Activated T-cell treated with anti-CD3 and anti-CD28 coated beads, Interleukin-2, amount 50 U/mL, for 72 hours (primary cell): ENCODE data around the gene EFNA5. TPM values are rescaled to one million over a fixed set of nuclear protein-coding genes. Genes with fewer than 3 reads are reported as not detected.
"Not testable (repeated sequence)": the region's sequence is repeated elsewhere in the genome, so short reads cannot be mapped to it uniquely, and the experiment has no call there.

Experiments used
- ATAC-seq, 2 donors: fragments of 150-1000 bp; cut with Tn5 transposase; replicated peaks in 1 of 2; 2 replicates each; pipeline ENCODE4 v1.10.0; 2021; ENCODE audit warnings: moderate library complexity in 2 of 2, mild to moderate bottlenecking in 1 of 2
- DNase-seq, 2 donors: peaks; one replicate each; pipeline ENCODE4 v3.0.0; 2021 to 2022; ENCODE audit warnings: mixed read lengths in 1 of 2
- H3K27ac Mint-ChIP-seq: one replicate; pipeline ENCODE4 v1.8.0; 2022; ENCODE audit warnings: mild to moderate bottlenecking, moderate library complexity, mixed read lengths
- H3K27me3 Mint-ChIP-seq: one replicate; pipeline ENCODE4 v1.8.0; 2022; ENCODE audit warnings: low read depth, mixed read lengths
- H3K36me3 Mint-ChIP-seq, 2 donors: one replicate each; pipeline ENCODE4 v1.8.0; 2022; ENCODE audit warnings: mixed read lengths in 2 of 2, mild to moderate bottlenecking in 1 of 2; ENCODE audit not compliant: insufficient read depth in 2 of 2
- H3K4me1 Mint-ChIP-seq: one replicate; pipeline ENCODE4 v1.8.0; 2022; ENCODE audit warnings: low read depth, mixed read lengths
- H3K4me3 Mint-ChIP-seq, 2 donors: one replicate each; pipeline ENCODE4 v1.8.0; 2022; ENCODE audit warnings: mild to moderate bottlenecking in 2 of 2, mixed read lengths in 2 of 2, moderate library complexity in 2 of 2
- H3K9me3 Mint-ChIP-seq, 2 donors: one replicate each; pipeline ENCODE4 v1.8.0; 2022; ENCODE audit warnings: mixed read lengths in 2 of 2
- total RNA-seq, 2 donors: library from RNA; stranded (reverse); gene quantifications; one replicate each; pipeline ENCODE4 v1.2.3, GENCODE V29; 2022

Gene EFNA5
- total RNA-seq, 2 donors from 2014 or later, result 0.35 TPM; not detected in 1

DNA sequence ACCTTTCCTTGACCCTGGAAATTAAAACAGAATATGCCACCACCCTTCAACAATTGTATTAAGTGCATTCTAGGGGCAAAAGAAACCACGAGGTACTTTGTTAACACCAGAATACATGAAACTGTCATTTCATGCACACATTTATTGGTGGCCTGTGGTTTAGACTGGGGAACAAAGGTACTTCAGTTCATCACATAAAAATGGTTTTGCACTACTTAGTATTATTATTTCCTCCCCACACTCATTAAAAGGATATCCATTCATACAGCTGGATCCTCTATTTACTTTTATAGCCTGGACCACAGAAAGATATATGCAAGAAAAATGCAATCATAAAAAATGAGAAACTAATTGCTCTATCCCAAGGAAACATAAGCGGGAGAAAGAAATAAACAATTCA is 230.9 kb downstream of the EFNA5 start:
- Mint-ChIP-seq H3K27ac (no peak overlapping the region), H3K27me3 (peaks cover 5% of the 10 kb centered on the region), H3K4me3 (no peak overlapping the region), H3K36me3 (peaks cover 1% of the 10 kb centered on the region in 2 donors), H3K9me3 (no peaks in the 10 kb centered on the region), H3K4me1 (no peaks in the 10 kb centered on the region)
- DNase-seq (no peak), ATAC-seq (peak in 1 of 2 donors; percentile 22)

DNA sequence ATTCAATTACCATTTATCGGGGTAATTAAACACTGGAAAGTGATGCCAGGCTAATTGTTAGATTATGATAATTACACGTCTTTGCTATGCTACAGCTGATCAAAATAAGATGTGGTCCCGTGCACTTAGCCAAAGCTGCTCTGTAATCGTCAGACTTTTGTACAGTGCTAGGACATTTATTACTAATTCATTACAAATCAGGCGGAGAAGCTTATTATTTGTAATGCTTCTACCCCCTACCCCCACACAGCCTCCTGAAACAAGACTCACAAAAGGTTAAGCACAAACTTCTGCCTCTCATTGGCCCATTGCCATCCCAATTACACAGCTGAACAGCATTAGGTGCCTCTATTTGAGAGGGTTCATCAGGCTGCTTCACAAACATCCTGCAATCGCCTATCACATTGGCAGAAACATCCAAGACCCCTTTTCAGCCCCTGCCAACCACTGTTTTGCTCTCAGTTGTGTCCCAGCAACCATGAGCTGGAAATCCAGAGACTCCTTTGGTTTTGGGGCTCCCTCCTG is 232.7 kb downstream of the EFNA5 start:
- DNase-seq (no peak), ATAC-seq (no peak)
- H3K4me3 Mint-ChIP-seq, result no peak overlapping the region
- no peak overlapping the region for H3K27ac Mint-ChIP-seq
- peaks cover 0 to 1% of the 10 kb centered on the region in 2 donors for H3K36me3 Mint-ChIP-seq
- H3K9me3 Mint-ChIP-seq, result no peaks in the 10 kb centered on the region
- no peaks in the 10 kb centered on the region for H3K4me1 Mint-ChIP-seq
- peaks cover 6% of the 10 kb centered on the region for H3K27me3 Mint-ChIP-seq

DNA sequence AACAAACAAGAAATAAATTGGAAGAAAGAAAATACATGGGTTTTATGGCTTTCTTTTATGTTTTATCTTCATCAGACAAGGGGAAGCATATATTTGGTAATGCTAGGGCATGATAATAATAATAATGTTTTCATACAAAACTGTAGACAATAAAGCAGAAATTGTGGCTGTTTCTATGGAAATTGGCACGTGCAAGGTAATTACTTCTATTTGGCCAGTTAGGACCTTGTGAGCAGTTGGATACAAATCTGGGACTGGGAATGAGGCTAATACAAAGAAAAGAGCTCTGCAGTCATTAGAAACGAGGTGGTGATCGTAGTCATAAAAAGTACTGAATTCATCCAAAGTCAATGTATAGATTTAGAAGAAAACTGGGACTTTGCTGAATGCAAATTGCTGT is 233.6 kb downstream of the EFNA5 start:
- Mint-ChIP-seq H3K27ac (no peak overlapping the region), H3K4me1 (no peaks in the 10 kb centered on the region), H3K27me3 (peaks cover 6% of the 10 kb centered on the region), H3K9me3 (no peaks in the 10 kb centered on the region), H3K4me3 (no peak overlapping the region), H3K36me3 (peaks cover 0 to 1% of the 10 kb centered on the region in 2 donors)
- ATAC-seq (no peak), DNase-seq (no peak)

DNA sequence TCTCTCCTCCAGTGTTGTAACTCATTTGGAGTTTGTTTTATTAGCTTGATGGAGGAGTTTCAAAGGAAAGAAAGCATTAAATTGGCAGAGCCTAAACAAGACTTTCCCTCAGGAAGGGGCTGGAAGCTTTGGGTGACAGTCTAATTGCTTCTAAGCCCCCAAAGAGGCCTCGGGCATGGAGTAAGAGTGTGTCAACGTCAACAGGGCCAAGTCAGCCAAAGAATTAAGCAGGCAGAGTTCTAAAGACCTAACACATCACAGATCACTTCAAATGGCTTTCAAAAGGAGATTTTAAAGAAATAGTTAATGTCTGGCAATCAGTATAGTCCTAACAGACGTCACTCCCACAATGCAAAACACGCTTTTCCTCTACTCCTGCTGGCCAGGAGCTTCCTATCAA is 234.5 kb downstream of the EFNA5 start:
- H3K9me3 Mint-ChIP-seq, result no peaks in the 10 kb centered on the region
- H3K27me3 Mint-ChIP-seq, result peaks cover 6% of the 10 kb centered on the region
- ATAC-seq (no peak), DNase-seq (no peak)
- H3K4me3 Mint-ChIP-seq, result no peak overlapping the region
- peaks cover 0 to 1% of the 10 kb centered on the region in 2 donors for H3K36me3 Mint-ChIP-seq
- no peak overlapping the region for H3K27ac Mint-ChIP-seq
- no peaks in the 10 kb centered on the region for H3K4me1 Mint-ChIP-seq

DNA sequence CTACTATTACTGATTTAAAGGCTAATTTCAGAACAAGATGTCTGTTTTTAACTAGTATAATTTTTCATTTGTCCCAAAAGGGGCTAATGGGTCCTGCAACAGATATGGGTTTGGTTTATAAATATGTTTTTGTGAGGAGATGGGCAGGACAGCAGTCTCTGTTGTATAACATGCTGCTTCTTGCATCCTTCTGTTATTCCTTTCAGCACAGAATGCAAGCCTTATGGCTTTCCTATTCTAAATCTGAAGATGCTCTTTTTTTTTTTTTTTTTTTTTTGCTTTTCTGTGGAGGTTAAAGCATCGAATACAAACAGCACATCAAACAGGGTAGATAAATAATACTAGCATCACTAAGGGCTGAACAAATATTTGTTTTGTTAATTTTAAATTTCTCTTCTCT is 235.7 kb downstream of the EFNA5 start:
- no peaks in the 10 kb centered on the region for H3K9me3 Mint-ChIP-seq
- DNase-seq (no peak), ATAC-seq (no peak)
- peaks cover 6% of the 10 kb centered on the region for H3K27me3 Mint-ChIP-seq
- peaks cover 0 to 1% of the 10 kb centered on the region in 2 donors for H3K36me3 Mint-ChIP-seq
- no peaks in the 10 kb centered on the region for H3K4me1 Mint-ChIP-seq
- H3K4me3 Mint-ChIP-seq, result no peak overlapping the region
- no peak overlapping the region for H3K27ac Mint-ChIP-seq

DNA sequence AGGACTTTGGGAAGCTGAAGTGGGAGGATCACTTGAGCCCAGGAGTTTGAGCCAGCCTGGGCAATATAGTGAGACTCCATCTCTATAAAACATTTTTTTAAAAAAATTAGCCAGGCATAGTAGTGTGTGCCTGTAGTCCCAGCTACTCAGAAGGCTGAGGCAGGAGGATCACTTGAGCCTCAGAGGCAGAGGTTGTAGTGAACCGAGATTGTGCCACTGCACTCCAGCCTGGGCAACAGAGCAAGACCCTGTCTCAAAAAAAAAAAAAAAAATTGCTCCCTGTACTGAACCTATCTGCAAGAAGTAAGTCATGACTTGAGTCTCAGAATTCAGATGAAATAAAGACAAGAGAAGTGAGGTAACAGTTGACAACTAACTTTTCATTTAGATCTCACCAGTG is 237.1 kb downstream of the EFNA5 start:
- not testable (repeated sequence) for ATAC-seq, H3K4me1 Mint-ChIP-seq, H3K36me3 Mint-ChIP-seq, H3K4me3 Mint-ChIP-seq, H3K9me3 Mint-ChIP-seq, H3K27ac Mint-ChIP-seq, DNase-seq
- H3K27me3 Mint-ChIP-seq, result peaks cover 12% of the 10 kb centered on the region

DNA sequence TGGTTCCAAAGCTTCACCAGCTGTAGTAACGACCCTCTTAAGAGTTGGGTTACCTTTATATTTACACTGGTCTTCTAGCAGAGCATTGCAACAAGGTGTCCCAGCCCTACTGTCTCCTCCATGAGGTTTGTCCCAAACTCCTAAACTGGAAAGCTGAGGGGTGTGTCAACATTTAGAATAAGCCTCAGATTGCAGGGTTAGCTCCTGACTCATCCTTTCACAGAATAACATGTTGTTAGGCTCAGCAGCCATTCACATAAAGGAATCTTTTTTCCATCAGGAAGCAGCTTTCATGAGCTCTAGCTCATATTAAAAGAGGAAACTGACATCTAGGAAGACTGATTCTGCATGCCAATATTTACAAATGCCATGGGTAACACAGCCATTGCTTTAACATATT is 238.7 kb downstream of the EFNA5 start:
- H3K9me3 Mint-ChIP-seq, result no peaks in the 10 kb centered on the region
- no peak overlapping the region for H3K4me3 Mint-ChIP-seq
- no peak overlapping the region for H3K27ac Mint-ChIP-seq
- H3K4me1 Mint-ChIP-seq, result no peaks in the 10 kb centered on the region
- H3K27me3 Mint-ChIP-seq, result peaks cover 17% of the 10 kb centered on the region
- H3K36me3 Mint-ChIP-seq, result no peaks in the 10 kb centered on the region
- ATAC-seq, result no peak
- no peak for DNase-seq

DNA sequence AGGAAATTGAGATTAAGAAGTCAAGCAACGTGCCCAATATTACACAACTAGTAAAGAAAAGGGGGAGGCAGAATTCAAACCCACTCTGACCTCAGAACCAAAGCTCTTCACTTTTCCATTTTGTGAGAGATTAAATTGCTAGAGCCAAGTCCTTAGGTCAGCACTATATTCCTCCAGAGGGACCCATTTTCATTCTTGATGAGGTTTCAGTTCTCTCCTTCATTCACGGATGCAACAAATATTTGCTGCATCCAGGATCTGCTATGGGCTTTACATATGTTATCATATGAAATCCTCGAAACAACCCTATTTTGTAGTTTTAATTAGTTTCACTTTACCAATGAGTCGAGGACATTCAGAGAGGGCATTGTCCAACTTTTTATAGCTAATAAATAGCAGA is 239.2 kb downstream of the EFNA5 start:
- H3K27me3 Mint-ChIP-seq, result peaks cover 17% of the 10 kb centered on the region
- ATAC-seq, result no peak
- H3K27ac Mint-ChIP-seq, result no peak overlapping the region
- H3K4me1 Mint-ChIP-seq, result no peaks in the 10 kb centered on the region
- DNase-seq, result no peak
- H3K36me3 Mint-ChIP-seq, result no peaks in the 10 kb centered on the region
- H3K9me3 Mint-ChIP-seq, result no peaks in the 10 kb centered on the region
- H3K4me3 Mint-ChIP-seq, result no peak overlapping the region

DNA sequence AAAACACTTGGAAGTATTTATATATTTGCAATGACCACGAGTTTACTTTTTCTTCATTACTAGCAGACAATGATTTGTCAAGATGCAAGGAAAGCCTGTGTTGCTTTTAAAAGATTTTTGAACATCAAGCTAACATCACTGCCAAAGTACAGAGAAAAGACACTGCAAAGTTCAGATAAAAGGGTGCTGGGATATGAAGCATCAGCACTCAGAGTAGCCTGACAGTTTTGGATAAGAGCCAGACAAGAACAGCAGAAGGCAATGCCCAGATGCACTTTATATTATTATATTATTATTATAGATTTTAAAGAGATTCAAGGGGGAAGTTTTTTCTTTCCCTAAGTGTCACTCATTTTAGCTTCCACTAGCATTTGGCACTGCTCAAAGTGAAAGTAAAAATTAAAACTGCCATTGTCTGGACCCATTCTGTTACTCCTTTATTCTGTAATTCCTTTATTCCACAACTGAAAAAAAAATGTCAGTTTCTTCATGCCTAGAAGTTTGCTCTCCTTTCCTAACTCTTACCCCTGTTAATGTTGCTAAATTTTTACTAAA is 240.6 kb downstream of the EFNA5 start:
- no peaks in the 10 kb centered on the region for H3K4me1 Mint-ChIP-seq
- H3K27me3 Mint-ChIP-seq, result peaks cover 17% of the 10 kb centered on the region
- no peak overlapping the region for H3K4me3 Mint-ChIP-seq
- no peak overlapping the region for H3K27ac Mint-ChIP-seq
- DNase-seq (no peak), ATAC-seq (no peak)
- H3K36me3 Mint-ChIP-seq, result no peaks in the 10 kb centered on the region
- no peaks in the 10 kb centered on the region for H3K9me3 Mint-ChIP-seq

DNA sequence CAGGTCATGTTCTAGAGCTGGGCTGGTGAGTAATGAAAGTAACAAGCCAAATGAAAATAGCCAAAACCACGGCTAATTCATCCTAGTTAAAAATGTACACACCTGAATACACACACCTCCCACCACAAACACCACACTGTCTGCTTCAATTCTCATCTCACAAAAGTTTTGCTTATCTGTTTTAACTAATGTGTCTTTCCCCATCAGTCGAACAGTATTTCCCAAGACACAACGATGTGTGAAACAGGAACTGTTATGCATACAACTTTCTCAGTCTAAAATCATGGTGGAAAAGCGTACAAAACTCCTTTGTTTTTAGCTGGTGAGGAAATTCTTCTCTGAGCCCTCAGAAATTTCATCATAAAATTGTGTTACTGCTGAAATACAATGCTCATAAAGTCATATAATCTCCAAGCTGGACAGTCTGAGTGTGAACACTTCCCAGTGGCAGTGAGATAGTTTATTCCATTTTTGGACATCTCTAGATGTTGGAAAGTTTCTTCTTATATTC is 242.4 kb downstream of the EFNA5 start:
- H3K9me3 Mint-ChIP-seq, result no peaks in the 10 kb centered on the region
- H3K4me1 Mint-ChIP-seq, result no peaks in the 10 kb centered on the region
- ATAC-seq (no peak), DNase-seq (no peak)
- no peaks in the 10 kb centered on the region for H3K36me3 Mint-ChIP-seq
- no peak overlapping the region for H3K27ac Mint-ChIP-seq
- no peak overlapping the region for H3K4me3 Mint-ChIP-seq
- H3K27me3 Mint-ChIP-seq, result peaks cover 11% of the 10 kb centered on the region

DNA sequence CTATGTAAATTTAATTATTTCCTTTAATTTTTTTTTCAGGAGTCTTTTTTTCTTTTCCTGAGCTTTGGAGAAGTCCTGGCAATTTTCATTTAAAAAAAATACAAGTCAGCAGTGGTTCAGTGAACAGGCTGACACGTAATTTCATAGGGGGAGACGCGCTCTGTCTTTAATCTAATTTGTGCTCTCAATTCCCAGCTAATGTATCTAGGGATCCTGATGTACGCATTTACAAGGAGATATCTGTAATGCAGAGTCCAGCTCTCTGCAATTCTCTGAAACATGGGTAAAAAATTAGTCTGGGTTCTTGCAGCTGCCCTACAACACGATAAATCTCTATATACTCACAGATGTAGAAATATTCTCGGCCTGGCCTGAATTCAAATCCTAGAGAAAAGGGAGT is 243.9 kb downstream of the EFNA5 start:
- Mint-ChIP-seq H3K36me3 (no peaks in the 10 kb centered on the region), H3K4me1 (no peaks in the 10 kb centered on the region), H3K27me3 (peaks cover 18% of the 10 kb centered on the region), H3K9me3 (no peaks in the 10 kb centered on the region), H3K27ac (no peak overlapping the region), H3K4me3 (no peak overlapping the region)
- ATAC-seq, result no peak
- DNase-seq, result no peak

DNA sequence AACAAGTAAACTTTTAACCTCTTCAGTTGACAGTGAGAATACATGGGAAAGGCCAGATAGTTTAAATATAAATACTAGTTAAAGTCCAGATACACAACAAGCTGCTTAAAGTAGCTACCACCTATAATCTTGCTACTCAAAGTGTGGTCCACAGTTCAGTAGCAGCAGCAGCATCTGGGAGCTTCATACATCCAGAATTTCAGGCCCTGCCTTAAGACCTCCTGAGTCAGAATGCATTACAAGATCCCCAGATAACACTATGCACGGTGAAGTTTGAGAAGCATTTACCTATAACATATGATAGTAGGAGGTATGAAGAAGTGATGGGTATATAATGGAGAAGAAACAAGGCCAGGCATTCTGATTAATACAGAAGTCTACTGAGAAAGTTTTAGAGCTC is 244.5 kb downstream of the EFNA5 start:
- peaks cover 18% of the 10 kb centered on the region for H3K27me3 Mint-ChIP-seq
- DNase-seq (no peak), ATAC-seq (no peak)
- no peaks in the 10 kb centered on the region for H3K36me3 Mint-ChIP-seq
- H3K27ac Mint-ChIP-seq, result no peak overlapping the region
- no peak overlapping the region for H3K4me3 Mint-ChIP-seq
- H3K4me1 Mint-ChIP-seq, result no peaks in the 10 kb centered on the region
- H3K9me3 Mint-ChIP-seq, result no peaks in the 10 kb centered on the region

DNA sequence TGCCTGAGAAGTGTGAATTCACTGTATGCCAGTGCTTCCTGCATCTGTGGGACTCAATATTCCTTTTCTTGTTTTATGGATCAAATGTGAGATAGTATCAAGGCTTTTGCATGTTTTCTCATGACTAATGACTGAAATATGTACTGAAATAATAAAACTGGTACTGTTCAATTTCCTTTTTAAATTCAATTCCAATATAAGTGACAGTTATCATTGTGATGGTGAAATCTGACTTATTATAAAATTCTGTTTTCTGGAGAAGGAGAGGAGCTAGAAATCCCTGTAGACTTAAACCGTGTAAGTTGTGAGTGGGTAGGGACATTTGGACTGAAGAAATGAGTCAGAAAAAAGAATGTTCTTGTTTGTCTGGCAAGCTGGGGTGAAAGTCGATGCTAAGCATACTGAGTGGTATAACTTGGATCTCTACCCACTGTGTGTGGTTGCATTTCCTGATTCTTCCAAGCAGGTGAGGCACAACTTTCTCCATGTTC is 245.2 kb downstream of the EFNA5 start:
- H3K4me3 Mint-ChIP-seq, result no peak overlapping the region
- no peaks in the 10 kb centered on the region for H3K4me1 Mint-ChIP-seq
- ATAC-seq (no peak), DNase-seq (no peak)
- peaks cover 18% of the 10 kb centered on the region for H3K27me3 Mint-ChIP-seq
- no peaks in the 10 kb centered on the region for H3K9me3 Mint-ChIP-seq
- H3K36me3 Mint-ChIP-seq, result no peaks in the 10 kb centered on the region
- H3K27ac Mint-ChIP-seq, result no peak overlapping the region

DNA sequence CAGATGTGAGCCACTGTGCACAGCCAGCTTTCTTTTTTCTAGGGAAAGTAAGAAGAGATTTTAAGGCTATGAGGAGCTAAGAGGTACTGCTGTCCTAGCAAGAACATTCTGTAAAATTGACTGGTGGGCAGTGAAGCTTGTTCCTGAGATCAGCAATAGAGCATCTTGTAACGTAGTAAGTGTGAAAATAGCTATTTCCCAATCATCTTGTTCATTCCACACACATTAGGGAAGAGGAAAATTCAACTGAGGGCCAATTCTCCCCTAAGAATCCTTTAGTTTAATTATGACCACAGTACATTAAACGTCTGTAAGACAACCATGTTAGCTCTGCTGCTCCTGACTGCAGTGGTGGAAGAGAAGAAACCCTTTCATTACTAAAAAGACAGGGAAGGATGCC is 246.2 kb downstream of the EFNA5 start:
- H3K27ac Mint-ChIP-seq, result no peak overlapping the region
- peaks cover 18% of the 10 kb centered on the region for H3K27me3 Mint-ChIP-seq
- no peak overlapping the region for H3K4me3 Mint-ChIP-seq

More for the DNA sequence above, 246.2 kb downstream of the EFNA5 start:
- DNase-seq (no peak), ATAC-seq (no peak)
- Mint-ChIP-seq H3K4me1 (no peaks in the 10 kb centered on the region), H3K36me3 (no peaks in the 10 kb centered on the region), H3K9me3 (no peaks in the 10 kb centered on the region)
